Measurements from ENCODE around the gene TST.

TST gene

DNA sequence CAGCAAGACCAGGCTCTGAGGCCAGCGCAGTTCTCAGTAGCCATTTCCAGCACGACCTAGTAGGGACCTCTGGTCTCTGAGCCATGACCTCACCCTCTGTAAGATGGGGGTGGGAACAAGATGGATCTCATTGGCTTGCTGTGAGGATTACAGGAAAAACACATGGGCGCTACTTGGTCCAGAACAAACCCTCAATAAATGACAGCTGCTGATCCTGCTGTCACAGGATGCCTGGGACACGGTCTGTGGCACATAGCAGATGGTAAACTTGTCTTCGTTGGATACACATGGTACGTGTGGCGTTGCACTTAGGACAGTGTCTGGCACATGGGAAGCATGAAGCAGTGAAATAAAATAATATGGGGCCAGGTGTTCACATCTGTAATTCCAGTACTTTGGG is 27.8 kb upstream of the TST start:
- no peaks in the 10 kb centered on the region for H3K36me3 ChIP-seq (ENCODE audit: insufficient read depth, low read length)
- no peak overlapping the region for H3K9ac ChIP-seq (ENCODE audit: low read depth, low read length)
- peaks cover 7% of the 10 kb centered on the region; the same call in 1 of the 2 replicates for H3K4me1 ChIP-seq (ENCODE audit: insufficient read depth, low read length)
- H3K9me3 ChIP-seq (ENCODE audit: control insufficient read depth, insufficient read depth, low read length), result no peaks in the 10 kb centered on the region

DNA sequence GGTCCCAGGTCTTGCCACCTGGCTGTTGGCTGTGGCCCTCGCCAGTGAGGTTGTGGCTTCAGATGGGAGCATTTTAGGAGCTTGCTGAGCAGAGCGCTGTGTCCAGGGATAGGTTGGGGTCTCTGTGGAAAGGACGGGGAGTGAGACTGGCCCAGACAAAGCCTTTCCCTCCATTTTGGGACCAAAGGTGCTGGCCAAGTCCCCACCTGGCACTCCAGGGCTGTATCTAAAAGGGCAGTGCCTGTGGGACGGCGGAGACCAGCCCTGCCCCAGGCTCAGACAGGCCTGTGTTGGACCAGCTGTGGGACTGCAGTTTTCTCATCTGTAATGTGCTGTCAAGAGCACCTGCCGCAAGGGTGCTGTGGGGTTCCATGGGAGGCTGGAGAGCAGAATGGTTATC is 27.3 kb upstream of the TST start:
- Histone ChIP-seq H3K36me3 (ENCODE audit: insufficient read depth, low read length) (no peaks in the 10 kb centered on the region), H3K9ac (ENCODE audit: low read depth, low read length) (no peak overlapping the region), H3K4me1 (ENCODE audit: insufficient read depth, low read length) (peaks cover 9% of the 10 kb centered on the region), H3K9me3 (ENCODE audit: control insufficient read depth, insufficient read depth, low read length) (no peaks in the 10 kb centered on the region)

DNA sequence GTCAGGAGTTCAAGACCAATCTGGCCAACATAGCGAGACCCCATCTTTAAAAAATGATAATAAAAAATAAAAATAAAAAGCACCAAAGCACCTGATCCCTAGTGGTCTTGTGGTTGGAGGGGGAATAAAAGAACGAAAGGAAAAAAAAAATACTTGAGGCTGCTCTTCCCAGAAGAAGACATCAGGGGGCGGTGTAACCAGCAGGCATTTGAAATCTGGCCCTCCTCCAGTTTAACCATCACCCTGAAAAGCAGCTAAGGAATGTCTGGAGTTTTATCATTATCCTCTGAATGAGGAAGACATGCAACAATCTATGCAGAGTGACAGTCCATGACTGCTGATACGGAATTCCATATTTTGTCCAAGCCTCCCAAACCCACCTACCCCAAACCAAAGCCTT is 26.7 kb upstream of the TST start:
- H3K9me3 ChIP-seq (ENCODE audit: control insufficient read depth, insufficient read depth, low read length), result no peaks in the 10 kb centered on the region
- no peak overlapping the region for H3K9ac ChIP-seq (ENCODE audit: low read depth, low read length)
- H3K4me1 ChIP-seq (ENCODE audit: insufficient read depth, low read length), result peaks cover 15% of the 10 kb centered on the region
- H3K36me3 ChIP-seq (ENCODE audit: insufficient read depth, low read length), result no peaks in the 10 kb centered on the region

DNA sequence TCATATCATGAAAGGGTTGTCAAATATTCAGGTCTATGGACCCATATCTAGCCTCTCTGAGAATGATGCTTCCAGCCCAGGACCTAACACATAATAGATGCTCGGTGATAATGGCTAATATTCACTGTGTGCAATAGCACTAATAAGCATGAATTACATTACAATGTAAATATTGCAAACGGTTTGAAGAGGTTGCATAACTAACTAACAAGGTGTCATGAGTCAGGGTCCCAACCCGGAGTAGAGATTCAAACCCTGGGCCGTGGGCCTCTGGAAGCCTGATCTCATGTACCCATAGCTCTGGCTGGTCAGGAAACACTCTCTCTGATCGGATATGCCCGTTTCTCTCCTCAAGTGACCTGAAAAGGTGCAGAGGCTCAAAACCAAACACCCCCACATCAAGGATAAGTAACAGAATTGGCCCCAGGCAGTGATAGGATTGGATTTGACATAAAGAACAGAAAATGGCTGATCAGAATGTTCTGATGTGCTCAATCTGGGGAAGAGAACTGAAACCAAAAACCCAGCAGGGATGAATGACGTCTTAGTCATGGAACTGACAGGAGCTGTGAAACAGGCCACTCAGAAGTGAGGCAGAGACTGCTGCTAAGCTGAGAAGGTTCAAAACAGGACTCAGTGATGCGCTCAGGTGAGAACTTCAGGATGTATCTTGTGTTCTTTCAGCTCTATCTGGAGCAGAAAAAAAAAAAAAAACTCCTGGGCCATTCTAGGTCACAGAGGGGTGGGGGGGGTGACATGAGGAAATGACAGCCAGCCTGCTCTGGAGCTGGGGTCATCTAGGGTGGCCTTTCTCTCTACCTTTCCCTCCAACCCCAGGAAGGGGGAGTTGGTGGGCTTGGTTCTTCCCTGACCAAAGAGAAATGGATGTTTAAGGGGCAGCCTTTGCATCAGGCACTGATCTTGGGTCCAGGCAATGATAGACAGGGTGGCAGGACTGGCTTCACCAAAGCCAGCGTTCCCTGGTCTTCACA is 25.7 kb upstream of the TST start:
- Histone ChIP-seq H3K36me3 (ENCODE audit: insufficient read depth, low read length) (no peaks in the 10 kb centered on the region), H3K4me1 (ENCODE audit: insufficient read depth, low read length) (peaks cover 21% of the 10 kb centered on the region), H3K9me3 (ENCODE audit: control insufficient read depth, insufficient read depth, low read length) (no peaks in the 10 kb centered on the region), H3K9ac (ENCODE audit: low read depth, low read length) (no peak overlapping the region)

DNA sequence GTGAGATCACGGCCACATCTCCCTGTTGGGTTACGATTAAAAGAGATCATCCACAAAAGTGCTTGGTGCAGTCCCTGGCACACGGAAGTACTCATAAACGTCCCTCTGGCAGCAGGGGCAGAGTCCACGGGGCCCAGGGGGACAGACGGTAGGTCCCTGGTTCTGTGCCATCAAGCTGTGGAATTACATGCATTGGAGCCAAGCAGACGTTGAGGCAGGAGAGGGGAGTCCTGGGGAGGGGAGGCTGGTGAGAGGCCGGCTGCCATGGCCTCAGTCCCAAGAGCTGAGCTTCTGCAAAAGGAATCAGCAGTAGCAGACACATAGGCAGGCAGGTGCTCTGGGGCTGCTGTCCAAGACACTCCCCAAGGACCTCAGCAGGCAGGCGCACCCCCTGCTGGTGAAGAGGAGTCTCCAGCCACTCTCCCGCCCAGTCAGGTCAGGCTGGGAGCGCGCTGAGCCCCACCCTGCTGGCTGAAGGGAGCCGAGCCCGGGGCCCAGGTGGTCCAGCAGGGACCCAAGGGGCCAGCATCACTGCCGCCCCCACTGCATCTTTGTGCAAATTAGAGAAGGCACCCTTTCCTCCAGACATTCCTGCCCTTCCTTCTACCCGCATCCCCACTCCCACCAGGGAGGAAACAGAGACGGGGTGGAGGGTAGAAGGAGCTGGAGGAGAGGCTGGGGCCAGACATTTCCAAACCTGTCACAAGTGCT is 24.7 kb upstream of the TST start:
- Histone ChIP-seq H3K36me3 (ENCODE audit: insufficient read depth, low read length) (no peaks in the 10 kb centered on the region), H3K4me1 (ENCODE audit: insufficient read depth, low read length) (peaks cover 21% of the 10 kb centered on the region), H3K9ac (ENCODE audit: low read depth, low read length) (no peak overlapping the region), H3K9me3 (ENCODE audit: control insufficient read depth, insufficient read depth, low read length) (no peaks in the 10 kb centered on the region)

DNA sequence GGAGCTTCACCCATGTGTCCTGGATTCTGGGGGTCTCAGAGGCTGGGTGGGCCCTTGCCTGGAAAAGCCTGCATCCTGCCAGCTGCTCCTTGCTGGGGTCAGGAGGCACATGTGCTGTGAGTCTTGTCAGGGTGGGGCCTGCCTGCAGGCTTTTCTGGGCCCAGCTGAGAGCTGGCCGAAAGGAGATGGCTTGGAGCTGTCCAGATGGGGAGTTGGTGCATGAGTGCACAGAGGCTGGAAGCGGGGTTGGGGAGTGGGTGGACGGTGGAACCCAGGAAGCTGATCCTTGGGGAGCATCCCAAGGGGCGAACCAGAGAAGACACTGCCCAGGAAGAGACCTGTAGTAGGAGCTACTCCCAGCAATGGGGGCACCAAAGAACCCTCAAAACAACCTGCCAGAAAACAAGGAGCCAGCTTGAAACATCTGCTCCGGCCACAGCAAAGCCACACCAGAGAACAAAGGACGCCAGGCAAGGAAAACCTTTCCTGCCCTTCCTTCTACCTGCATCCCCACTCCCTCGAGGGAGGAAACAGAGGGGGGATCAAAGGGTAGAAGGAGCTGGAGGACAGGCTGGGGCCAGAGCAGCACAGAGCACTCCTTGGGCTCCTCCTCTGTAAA is 24.1 kb upstream of the TST start:
- Histone ChIP-seq H3K36me3 (ENCODE audit: insufficient read depth, low read length) (no peaks in the 10 kb centered on the region), H3K9me3 (ENCODE audit: control insufficient read depth, insufficient read depth, low read length) (no peaks in the 10 kb centered on the region), H3K9ac (ENCODE audit: low read depth, low read length) (no peak overlapping the region), H3K4me1 (ENCODE audit: insufficient read depth, low read length) (peaks cover 21% of the 10 kb centered on the region)

DNA sequence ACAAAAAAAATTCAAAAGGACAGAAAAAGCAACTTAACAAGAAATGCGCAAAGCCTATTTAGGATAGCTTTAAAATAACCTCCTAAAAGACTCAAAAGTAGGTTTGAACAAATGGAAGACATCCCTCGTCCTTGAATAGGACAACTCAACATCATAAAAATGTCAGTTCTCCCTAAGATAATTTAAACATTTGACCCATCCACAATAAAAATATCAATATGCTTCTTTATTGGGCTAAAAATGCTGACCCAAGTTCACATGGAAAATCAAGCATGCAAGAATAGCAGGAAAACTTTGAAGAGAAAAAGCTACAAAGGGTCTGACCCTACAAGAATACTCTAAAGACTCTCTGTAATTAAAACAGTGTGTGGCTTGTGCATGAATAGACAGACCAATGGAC is 20.2 kb upstream of the TST start:
- Histone ChIP-seq H3K36me3 (ENCODE audit: insufficient read depth, low read length) (no peaks in the 10 kb centered on the region), H3K9me3 (ENCODE audit: control insufficient read depth, insufficient read depth, low read length) (no peaks in the 10 kb centered on the region), H3K9ac (ENCODE audit: low read depth, low read length) (no peak overlapping the region), H3K4me1 (ENCODE audit: insufficient read depth, low read length) (peaks cover 19% of the 10 kb centered on the region)

DNA sequence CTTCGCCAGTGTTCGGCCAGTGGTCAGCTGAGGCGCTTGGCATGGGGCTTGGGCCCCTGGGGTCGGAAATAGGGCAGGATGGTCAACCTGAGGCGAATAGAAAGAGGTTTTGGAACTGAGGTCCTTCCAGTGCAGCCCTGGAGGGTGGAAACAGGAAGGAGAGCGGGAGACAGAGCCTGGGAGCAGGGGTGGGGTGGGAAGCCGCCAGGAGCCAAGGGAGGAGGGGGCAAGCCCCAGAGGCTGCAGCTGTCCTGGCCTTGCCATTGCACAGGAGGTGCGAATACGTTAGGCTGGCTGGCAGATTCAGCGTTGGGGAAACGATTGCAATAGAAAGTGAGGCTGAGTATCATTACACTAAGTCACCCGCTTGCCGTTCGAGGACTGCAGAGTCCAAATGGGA is 18.4 kb upstream of the TST start:
- H3K36me3 ChIP-seq (ENCODE audit: insufficient read depth, low read length), result no peaks in the 10 kb centered on the region
- H3K4me1 ChIP-seq (ENCODE audit: insufficient read depth, low read length), result peaks cover 14% of the 10 kb centered on the region
- H3K9ac ChIP-seq (ENCODE audit: low read depth, low read length), result no peak overlapping the region
- H3K9me3 ChIP-seq (ENCODE audit: control insufficient read depth, insufficient read depth, low read length), result no peaks in the 10 kb centered on the region

DNA sequence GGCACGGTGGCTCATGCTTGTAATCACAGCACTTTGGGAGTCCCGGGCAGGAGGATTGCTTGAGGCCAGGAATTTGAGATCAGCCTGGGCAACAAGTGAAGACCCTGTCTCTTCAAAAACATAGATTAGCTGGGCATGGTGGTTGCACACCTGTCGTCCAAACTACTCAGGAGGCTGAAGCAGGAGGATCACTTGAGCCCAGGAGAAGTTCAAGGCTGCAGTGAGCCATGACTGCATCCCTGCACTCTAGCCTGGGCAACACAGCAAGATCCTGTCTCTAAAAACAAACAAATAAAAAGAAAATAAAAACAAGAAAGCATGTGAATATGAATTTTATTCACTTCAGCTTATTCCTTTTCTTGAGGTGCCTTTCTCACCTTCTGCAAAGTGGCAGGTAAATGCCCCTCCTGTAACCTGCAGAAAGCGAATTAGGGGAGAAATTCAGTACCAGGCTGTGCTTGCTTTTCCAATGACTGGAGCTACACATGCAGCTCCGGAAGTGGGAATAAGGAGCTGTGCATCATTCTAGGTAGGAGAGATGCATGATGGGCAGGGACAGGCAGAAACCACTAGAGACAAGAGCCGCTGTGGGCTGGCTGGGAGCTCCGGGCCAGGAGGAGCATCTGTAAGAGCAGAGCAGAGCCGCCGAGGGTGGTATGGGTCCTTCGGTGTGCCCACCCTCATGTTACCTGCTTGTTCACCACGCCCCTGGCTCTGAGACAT is 17.6 kb upstream of the TST start:
- Histone ChIP-seq H3K4me1 (ENCODE audit: insufficient read depth, low read length) (peaks cover 19% of the 10 kb centered on the region), H3K36me3 (ENCODE audit: insufficient read depth, low read length) (no peaks in the 10 kb centered on the region), H3K9me3 (ENCODE audit: control insufficient read depth, insufficient read depth, low read length) (no peaks in the 10 kb centered on the region), H3K9ac (ENCODE audit: low read depth, low read length) (no peak overlapping the region)

DNA sequence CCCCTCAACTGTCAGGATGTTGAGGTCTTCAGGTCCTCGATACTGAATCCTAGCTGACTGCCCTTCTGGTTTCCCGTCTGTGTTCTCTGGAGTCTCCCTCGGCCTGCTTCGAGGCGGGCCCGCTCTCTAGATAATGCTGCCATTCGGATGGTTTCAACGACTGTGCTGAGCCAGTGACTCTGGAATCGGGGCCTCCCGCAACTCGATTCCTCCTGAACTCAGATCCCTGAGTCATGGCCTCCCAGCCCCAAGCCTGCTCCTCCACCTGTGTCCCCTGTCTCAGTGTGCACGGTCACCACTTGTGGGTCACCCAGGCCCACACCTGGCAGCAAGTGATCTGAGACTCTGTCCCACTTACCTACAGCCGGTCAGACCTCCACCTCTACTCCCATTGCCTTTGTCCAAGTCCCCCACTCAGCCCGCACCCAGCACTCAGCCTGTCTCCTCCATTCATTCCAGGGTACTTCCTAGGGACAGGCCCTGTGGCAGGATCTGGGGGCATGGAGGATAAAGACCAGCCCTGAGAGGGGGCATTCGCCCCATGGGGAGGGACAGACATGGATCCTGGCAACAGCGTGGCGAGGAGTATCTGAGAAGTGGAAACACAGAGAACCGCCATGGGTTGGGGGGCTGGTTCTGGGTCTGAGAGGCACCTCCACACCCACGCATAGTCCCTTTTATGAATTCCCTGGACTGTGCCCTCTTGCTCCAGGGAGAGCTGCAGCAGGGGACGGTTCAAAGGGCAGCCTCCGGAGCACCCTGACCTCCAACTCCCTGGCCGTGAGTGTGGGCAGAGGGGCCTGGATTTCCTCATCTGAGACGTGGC is 14.6 kb upstream of the TST start:
- H3K4me1 ChIP-seq (ENCODE audit: insufficient read depth, low read length), result 0 out of 2 replicates have a peak, but pooled peaks cover 6% of the 10 kb centered on the region
- H3K36me3 ChIP-seq (ENCODE audit: insufficient read depth, low read length), result no peaks in the 10 kb centered on the region
- no peaks in the 10 kb centered on the region for H3K9me3 ChIP-seq (ENCODE audit: control insufficient read depth, insufficient read depth, low read length)
- H3K9ac ChIP-seq (ENCODE audit: low read depth, low read length), result no peak overlapping the region

DNA sequence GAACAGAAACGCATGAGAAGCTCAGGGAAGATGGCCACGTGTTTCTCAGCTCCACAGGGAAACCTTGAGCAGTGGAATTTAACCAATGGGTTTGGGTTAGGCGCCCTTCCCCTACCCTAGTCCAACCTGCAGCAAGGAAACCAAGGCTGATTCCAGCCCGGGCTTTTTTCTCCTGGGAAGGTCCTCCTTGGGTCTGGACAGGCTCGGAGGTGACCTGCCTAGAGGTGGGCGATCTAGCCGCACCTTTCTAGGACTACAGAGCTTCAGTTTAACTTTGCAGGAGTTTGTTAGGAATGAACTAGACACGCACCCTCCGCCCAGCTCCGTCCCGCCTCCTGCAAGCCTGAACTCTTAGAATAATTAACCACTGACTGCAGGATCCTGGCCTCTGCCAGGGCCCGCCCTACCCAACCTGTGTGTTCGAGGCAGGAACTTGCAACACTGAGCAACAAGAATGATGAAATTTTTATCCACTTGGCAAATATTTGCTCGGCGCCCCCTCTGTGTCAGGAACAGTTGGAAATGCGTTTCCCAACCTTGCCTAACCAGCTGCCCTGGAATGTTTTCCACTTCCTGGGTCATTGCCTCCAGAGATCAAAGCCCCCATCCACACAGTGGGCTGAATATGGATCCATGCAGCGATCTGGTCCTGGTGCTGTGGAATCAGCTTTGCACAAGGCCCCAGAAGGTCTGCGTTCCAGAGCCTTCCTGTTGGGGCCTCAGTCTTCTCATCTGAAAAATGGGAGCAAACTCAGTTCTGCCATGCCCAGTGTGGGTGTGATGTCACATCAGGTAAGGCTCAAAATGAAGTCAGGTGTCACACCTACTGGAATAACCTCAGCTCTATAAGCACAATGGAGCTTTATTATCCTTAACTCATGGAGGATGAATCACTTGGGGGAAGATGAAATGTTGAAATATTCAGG is 13.6 kb upstream of the TST start:
- H3K4me1 ChIP-seq (ENCODE audit: insufficient read depth, low read length), result 0 out of 2 replicates have a peak, but pooled peaks cover 6% of the 10 kb centered on the region
- no peaks in the 10 kb centered on the region for H3K9me3 ChIP-seq (ENCODE audit: control insufficient read depth, insufficient read depth, low read length)
- no peaks in the 10 kb centered on the region for H3K36me3 ChIP-seq (ENCODE audit: insufficient read depth, low read length)
- no peak overlapping the region for H3K9ac ChIP-seq (ENCODE audit: low read depth, low read length)

DNA sequence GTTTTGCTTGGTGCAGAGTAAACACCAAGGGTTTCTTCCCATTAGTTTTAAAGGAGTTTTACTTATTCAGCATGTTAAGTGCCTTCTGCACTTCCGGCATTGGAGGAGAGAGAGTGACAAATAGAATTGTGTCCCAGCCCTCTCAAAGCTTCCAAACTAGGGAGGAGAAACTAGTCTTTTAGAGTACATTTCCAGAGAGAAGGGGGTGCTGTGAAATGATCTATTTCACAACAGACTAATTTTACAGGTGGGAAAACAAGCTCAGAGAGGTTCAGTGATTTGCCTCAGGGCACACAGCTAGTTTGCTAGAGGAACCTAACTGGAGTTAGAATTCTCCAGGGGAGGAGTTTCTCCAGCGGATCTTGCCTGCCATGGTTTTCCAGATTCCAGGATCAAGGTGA is 12.9 kb upstream of the TST start:
- no peak overlapping the region for H3K9ac ChIP-seq (ENCODE audit: low read depth, low read length)
- no peaks in the 10 kb centered on the region for H3K9me3 ChIP-seq (ENCODE audit: control insufficient read depth, insufficient read depth, low read length)
- 0 out of 2 replicates have a peak, but pooled peaks cover 6% of the 10 kb centered on the region for H3K4me1 ChIP-seq (ENCODE audit: insufficient read depth, low read length)
- H3K36me3 ChIP-seq (ENCODE audit: insufficient read depth, low read length), result no peaks in the 10 kb centered on the region

All from ES-I3 (cell line).